Natural killer cell (primary cell): ENCODE measurements around the gene PHLPP1. TPM values are rescaled to one million over a fixed set of nuclear protein-coding genes. Genes with fewer than 3 reads are reported as not detected.

ENCODE experiments used
- ATAC-seq, 3 donors: fragments of 150-1000 bp in 2 of 3; fragments of 200-7000 bp in 1 of 3; cut with Tn5 transposase; 1 replicate in 1 of 3; 2 replicates in 2 of 3; pipeline ENCODE4 v1.10.0; 2021; ENCODE audit warnings: mild to moderate bottlenecking in 2 of 3, moderate library complexity in 2 of 3
- DNase-seq, 2 donors: peaks; one replicate each; pipeline versions ENCODE4 v3.0.0 to v3.0.0-alpha.2; 2013 to 2021; ENCODE audit warnings: mixed read lengths in 1 of 2
- H3K27ac ChIP-seq: one replicate; pipeline ENCODE4 v1.5.1; 2013; ENCODE audit warnings: mild to moderate bottlenecking, low read length
- H3K27me3 ChIP-seq: one replicate; pipeline ENCODE4 v1.6.1; 2013; ENCODE audit warnings: low read length; ENCODE audit not compliant: control insufficient read depth, insufficient read depth
- H3K36me3 ChIP-seq: one replicate; pipeline ENCODE4 v1.6.1; 2013; ENCODE audit warnings: low read length; ENCODE audit not compliant: control insufficient read depth, insufficient read depth
- H3K4me1 ChIP-seq: one replicate; pipeline ENCODE4 v1.6.1; 2013; ENCODE audit warnings: low read length; ENCODE audit not compliant: control insufficient read depth, insufficient read depth
- H3K4me3 ChIP-seq: one replicate; pipeline ENCODE4 v1.5.1; 2013; ENCODE audit warnings: low read length
- H3K9me3 ChIP-seq: one replicate; pipeline ENCODE4 v1.6.1; 2013; ENCODE audit warnings: low read length; ENCODE audit not compliant: control insufficient read depth, insufficient read depth
- H3K27ac Mint-ChIP-seq, 2 donors: one replicate each; pipeline ENCODE4 v1.8.0; 2022; ENCODE audit warnings: mild to moderate bottlenecking in 2 of 2, mixed read lengths in 2 of 2, moderate library complexity in 1 of 2
- H3K27me3 Mint-ChIP-seq, 2 donors: one replicate each; pipeline ENCODE4 v1.8.0; 2022; ENCODE audit warnings: low read depth in 2 of 2, mixed read lengths in 2 of 2
- H3K36me3 Mint-ChIP-seq: one replicate; pipeline ENCODE4 v1.8.0; 2022; ENCODE audit warnings: mixed read lengths
- H3K4me1 Mint-ChIP-seq, 2 donors: one replicate each; pipeline ENCODE4 v1.8.0; 2022; ENCODE audit warnings: mixed read lengths in 2 of 2
- H3K4me3 Mint-ChIP-seq: one replicate; pipeline ENCODE4 v1.8.0; 2022; ENCODE audit warnings: mild to moderate bottlenecking, moderate library complexity, mixed read lengths
- H3K9me3 Mint-ChIP-seq, 2 donors: one replicate each; pipeline ENCODE4 v1.8.0; 2022; ENCODE audit warnings: mixed read lengths in 2 of 2
- CTCF ChIP-seq: fragments of 200-600 bp; IDR thresholded peaks from one replicate; pipeline ENCODE4 v1.8.0; 2022; ENCODE audit warnings: antibody characterized with exemption
- WGBS: methylation state at CpG from one replicate; pipeline ENCODE4 v1.1.7; 2013; ENCODE audit warnings: missing lambda C conversion rate; ENCODE audit not compliant: insufficient coverage; 5-methylcytosine and 5-hydroxymethylcytosine counted together
- intact Hi-C: fragments of 100-400 bp; cut with micrococcal nuclease; formaldehyde crosslinking; loops from one replicate; pipeline ENCODE4 v1.14.2; 2022
- total RNA-seq, 4 donors: library from RNA; stranded (reverse); fragments of 120-200 nt in 1 of 4; gene quantifications; one replicate each; pipeline versions ENCODE4 v1.2.3 to v1.2.4, GENCODE V29; 2013 to 2022

Gene PHLPP1
- total RNA-seq, 3 donors from 2014 or later (not counting 1 experiment from before 2014, with no cell fraction given), result 12.1 to 14.8 (median 12.2) TPM

GRCh38 chr18:62928326-62928725 lies 213.0 kb downstream of the PHLPP1 start:
- H3K4me1 Mint-ChIP-seq, result no peaks in the 10 kb centered on the region
- no peaks in the 10 kb centered on the region for H3K27me3 Mint-ChIP-seq
- Histone ChIP-seq H3K9me3 (no peaks in the 10 kb centered on the region), H3K27me3 (no peaks in the 10 kb centered on the region), H3K4me3 (no peak overlapping the region), H3K36me3 (no peaks in the 10 kb centered on the region), H3K4me1 (no peaks in the 10 kb centered on the region), H3K27ac (no peak overlapping the region)
- WGBS, result no CpG with 5 or more reads among the region's 1 CpG
- intact Hi-C loops, result no loop called here
- DNase-seq (no peak), ATAC-seq (no peak)
- H3K9me3 Mint-ChIP-seq, result peaks cover 0 to 2% of the 10 kb centered on the region in 2 donors
- H3K4me3 Mint-ChIP-seq, result no peak overlapping the region
- peaks cover 14% of the 10 kb centered on the region for H3K36me3 Mint-ChIP-seq
- H3K27ac Mint-ChIP-seq, result no peak overlapping the region
- TF ChIP-seq CTCF, result no peak

GRCh38 chr18:62933261-62933887 lies 218.0 kb downstream of the PHLPP1 start:
- Mint-ChIP-seq H3K4me1 (no peaks in the 10 kb centered on the region), H3K9me3 (peaks cover 0 to 2% of the 10 kb centered on the region in 2 donors), H3K4me3 (no peak overlapping the region), H3K27ac (no peak overlapping the region), H3K36me3 (peaks cover 14% of the 10 kb centered on the region), H3K27me3 (no peaks in the 10 kb centered on the region)
- TF ChIP-seq CTCF, result no peak
- DNase-seq (no peak), ATAC-seq (no peak)
- H3K9me3 ChIP-seq, result no peaks in the 10 kb centered on the region
- no peak overlapping the region for H3K4me3 ChIP-seq
- H3K27me3 ChIP-seq, result no peaks in the 10 kb centered on the region
- intact Hi-C loops, result no loop called here
- no peak overlapping the region for H3K27ac ChIP-seq
- H3K36me3 ChIP-seq, result no peaks in the 10 kb centered on the region
- no peaks in the 10 kb centered on the region for H3K4me1 ChIP-seq
- WGBS, result 86% methylated on average over 1 of the region's 2 CpGs

- H3K36me3 Mint-ChIP-seq, result peaks cover 12% of the 10 kb centered on the region
- H3K27me3 Mint-ChIP-seq, result no peaks in the 10 kb centered on the region
- H3K4me1 Mint-ChIP-seq, result peaks cover 5% of the 10 kb centered on the region in 2 donors
- Histone ChIP-seq H3K36me3 (no peaks in the 10 kb centered on the region), H3K27ac (no peak overlapping the region), H3K4me3 (no peak overlapping the region), H3K9me3 (no peaks in the 10 kb centered on the region), H3K27me3 (no peaks in the 10 kb centered on the region), H3K4me1 (no peaks in the 10 kb centered on the region)
- H3K27ac Mint-ChIP-seq, result no peak overlapping the region
- intact Hi-C loops, result no loop called here
- ATAC-seq (no peak), DNase-seq (no peak)
- TF ChIP-seq CTCF, result no peak
- H3K4me3 Mint-ChIP-seq, result no peak overlapping the region
- H3K9me3 Mint-ChIP-seq, result peaks cover 0 to 2% of the 10 kb centered on the region in 2 donors
- 100% methylated on average over 2 of the region's 3 CpGs for WGBS
Observed at GRCh38 chr18:62935994-62936393, 220.7 kb downstream of the PHLPP1 start.

- Mint-ChIP-seq H3K9me3 (no peaks in the 10 kb centered on the region), H3K4me3 (no peak overlapping the region), H3K27me3 (no peaks in the 10 kb centered on the region), H3K27ac (no peak overlapping the region), H3K4me1 (peaks cover 5% of the 10 kb centered on the region in 2 donors), H3K36me3 (peaks cover 2% of the 10 kb centered on the region)
- Histone ChIP-seq H3K27me3 (no peaks in the 10 kb centered on the region), H3K4me3 (no peak overlapping the region), H3K4me1 (no peaks in the 10 kb centered on the region), H3K27ac (no peak overlapping the region), H3K9me3 (no peaks in the 10 kb centered on the region), H3K36me3 (no peaks in the 10 kb centered on the region)
- intact Hi-C loops, result no loop called here
- no peak for DNase-seq
- TF ChIP-seq CTCF, result no peak
- ATAC-seq, result no peak
- WGBS, result 95% methylated on average over 2 of the region's 2 CpGs
Observed at GRCh38 chr18:62937065-62937464, 221.7 kb downstream of the PHLPP1 start.
